Esophagus (tissue), 2 donors: ENCODE data around the gene RPL28. TPM values are rescaled to one million over a fixed set of nuclear protein-coding genes. Genes with fewer than 3 reads are reported as not detected.

Experiments
- H3K27ac ChIP-seq, 2 donors: one replicate each; pipeline ENCODE4 v1.5.1; 2013; ENCODE audit warnings: low read depth in 2 of 2, mild to moderate bottlenecking in 2 of 2, inconsistent platforms in 1 of 2, low read length in 1 of 2, moderate library complexity in 1 of 2
- H3K27me3 ChIP-seq, 2 donors: one replicate each; pipeline ENCODE4 v1.6.1; 2013; ENCODE audit warnings: low read length in 2 of 2, control low read depth in 1 of 2, mild to moderate bottlenecking in 1 of 2; ENCODE audit not compliant: insufficient read depth in 2 of 2, control insufficient read depth in 1 of 2
- H3K36me3 ChIP-seq, 2 donors: one replicate each; pipeline ENCODE4 v1.6.1; 2013; ENCODE audit warnings: low read length in 1 of 2; ENCODE audit not compliant: control insufficient read depth in 2 of 2, insufficient read depth in 2 of 2
- H3K4me1 ChIP-seq, 2 donors: one replicate each; pipeline ENCODE4 v1.6.1; 2013; ENCODE audit warnings: low read length in 1 of 2; ENCODE audit not compliant: control insufficient read depth in 2 of 2, insufficient read depth in 2 of 2
- H3K4me3 ChIP-seq, 2 donors: one replicate each; pipeline ENCODE4 v1.5.1; 2013; ENCODE audit warnings: low read length in 2 of 2, mild to moderate bottlenecking in 2 of 2, low read depth in 1 of 2, moderate library complexity in 1 of 2
- H3K9me3 ChIP-seq, 2 donors: one replicate each; pipeline ENCODE4 v1.6.1; 2013; ENCODE audit warnings: mild to moderate bottlenecking in 2 of 2, low read depth in 1 of 2, low read length in 1 of 2, moderate library complexity in 1 of 2; ENCODE audit not compliant: control insufficient read depth in 2 of 2, insufficient read depth in 1 of 2
- WGBS, 2 donors: extraction: QIAGEN DNeasy Blood & Tissue Kit; methylation state at CpG; one replicate each; pipeline ENCODE4 v1.1.7; 2013; 5-methylcytosine and 5-hydroxymethylcytosine counted together
- polyA plus RNA-seq, 2 donors: library from polyadenylated mRNA; stranded (reverse); fragments of 200-250 nt; gene quantifications; one replicate each; pipeline ENCODE4 v1.2.3, GENCODE V29; 2013
- donor health status: healthy with polysubstance abuse.
- donor health status: Bipolar disorder and iron deficiency.

Gene RPL28
- polyA plus RNA-seq, 2 donors, result 2,179 to 2,435 TPM

- Histone ChIP-seq H3K36me3 (no peaks in the 10 kb centered on the region), H3K4me1 (peaks cover 0 to 13% of the 10 kb centered on the region in 2 donors), H3K27ac (no peak overlapping the region), H3K9me3 (no peaks in the 10 kb centered on the region), H3K4me3 (no peak overlapping the region), H3K27me3 (peaks cover 0 to 36% of the 10 kb centered on the region in 2 donors)
- 37 to 41% methylated on average over 24 of the region's 24 CpGs for WGBS, 2 donors
Observed at GRCh38 chr19:55372316-55373081, 13.2 kb upstream of the RPL28 start.

GRCh38 chr19:55373306-55373992, 12.3 kb upstream of the RPL28 start:
- Histone ChIP-seq H3K27me3 (peaks cover 0 to 36% of the 10 kb centered on the region in 2 donors), H3K9me3 (no peaks in the 10 kb centered on the region), H3K4me1 (peaks cover 0 to 13% of the 10 kb centered on the region in 2 donors), H3K36me3 (no peaks in the 10 kb centered on the region), H3K27ac (no peak overlapping the region), H3K4me3 (no peak overlapping the region)
- WGBS, 2 donors, result 44 to 48% methylated on average over 8 to 9 of the region's 9 CpGs

GRCh38 chr19:55373993-55374757, 11.6 kb upstream of the RPL28 start:
- WGBS, 2 donors, result 10 to 17% methylated on average over 25 to 31 of the region's 31 CpGs
- Histone ChIP-seq H3K27me3 (peaks cover 0 to 30% of the 10 kb centered on the region in 2 donors), H3K9me3 (no peaks in the 10 kb centered on the region), H3K36me3 (no peaks in the 10 kb centered on the region), H3K4me1 (peaks cover 0 to 10% of the 10 kb centered on the region in 2 donors), H3K4me3 (no peak overlapping the region), H3K27ac (no peak overlapping the region)

- Histone ChIP-seq H3K4me1 (peaks cover 0 to 7% of the 10 kb centered on the region in 2 donors), H3K27me3 (peaks cover 0 to 11% of the 10 kb centered on the region in 2 donors)
Observed at GRCh38 chr19:55376241-55376933, 9.3 kb upstream of the RPL28 start, which contains the start of gene TMEM190. Gene TMEM190 (plus strand): TSS chr19:55376826. CDS start chr19:55376854, 28 bp downstream.

GRCh38 chr19:55377356-55378131, 8.2 kb upstream of the RPL28 start:
- H3K27me3 ChIP-seq, result peaks cover 0 to 7% of the 10 kb centered on the region in 2 donors

More at GRCh38 chr19:55376241-55376933, 9.3 kb upstream of the RPL28 start, which contains the start of gene TMEM190:
- Histone ChIP-seq H3K4me3 (no peak within 1 kb of the TSS), H3K36me3 (no peaks in the 10 kb centered on the region), H3K9me3 (no peaks in the 10 kb centered on the region), H3K27ac (no peak within 1 kb of the TSS)
- WGBS, 2 donors, result 41 to 46% methylated on average over 21 of the region's 21 CpGs

GRCh38 chr19:55379174-55379573, 6.6 kb upstream of the RPL28 start:
- Histone ChIP-seq H3K4me1 (peaks cover 0 to 16% of the 10 kb centered on the region in 2 donors), H3K27me3 (peaks cover 0 to 4% of the 10 kb centered on the region in 2 donors), H3K4me3 (no peak overlapping the region), H3K9me3 (no peaks in the 10 kb centered on the region), H3K36me3 (no peaks in the 10 kb centered on the region), H3K27ac (no peak overlapping the region)
- 70 to 78% methylated on average over 11 of the region's 11 CpGs for WGBS, 2 donors

More at GRCh38 chr19:55377356-55378131, 8.2 kb upstream of the RPL28 start:
- WGBS, 2 donors, result 46% methylated on average over 43 of the region's 43 CpGs
- Histone ChIP-seq H3K36me3 (no peaks in the 10 kb centered on the region), H3K4me1 (peaks cover 0 to 8% of the 10 kb centered on the region in 2 donors), H3K4me3 (no peak overlapping the region), H3K27ac (no peak overlapping the region), H3K9me3 (no peaks in the 10 kb centered on the region)

- Histone ChIP-seq H3K9me3 (no peaks in the 10 kb centered on the region), H3K27ac (no peak overlapping the region), H3K36me3 (peaks cover 0 to 2% of the 10 kb centered on the region in 2 donors), H3K4me1 (peaks cover 4 to 16% of the 10 kb centered on the region in 2 donors), H3K27me3 (no peaks in the 10 kb centered on the region), H3K4me3 (no peak overlapping the region)
- 98 to 99% methylated on average over 5 of the region's 5 CpGs for WGBS, 2 donors
Observed at GRCh38 chr19:55382013-55382412, 3.7 kb upstream of the RPL28 start.

- Histone ChIP-seq H3K4me3 (no peak overlapping the region), H3K4me1 (peaks cover 8 to 20% of the 10 kb centered on the region in 2 donors), H3K9me3 (no peaks in the 10 kb centered on the region), H3K36me3 (peaks cover 3 to 7% of the 10 kb centered on the region in 2 donors), H3K27ac (no peak overlapping the region), H3K27me3 (no peaks in the 10 kb centered on the region)
- WGBS, 2 donors, result 96 to 98% methylated on average over 3 of the region's 3 CpGs
Observed at GRCh38 chr19:55382522-55383054, 3.1 kb upstream of the RPL28 start.
